WI38 (cell line): ENCODE results near the gene CCDC170.

Experiments
- H3K4me3 ChIP-seq: 2 replicates; pipeline ENCODE4 v1.5.1; 2011; ENCODE audit warnings: low read depth, mild to moderate bottlenecking, control low read depth, low read length
- TF ChIP-seq, protein P1 (sequence below): IDR thresholded peaks from 2 replicates; pipeline ENCODE4 v1.5.1; 2012; ENCODE audit warnings: low read depth, mild to moderate bottlenecking, control low read depth, low read length

CCDC170 gene

DNA sequence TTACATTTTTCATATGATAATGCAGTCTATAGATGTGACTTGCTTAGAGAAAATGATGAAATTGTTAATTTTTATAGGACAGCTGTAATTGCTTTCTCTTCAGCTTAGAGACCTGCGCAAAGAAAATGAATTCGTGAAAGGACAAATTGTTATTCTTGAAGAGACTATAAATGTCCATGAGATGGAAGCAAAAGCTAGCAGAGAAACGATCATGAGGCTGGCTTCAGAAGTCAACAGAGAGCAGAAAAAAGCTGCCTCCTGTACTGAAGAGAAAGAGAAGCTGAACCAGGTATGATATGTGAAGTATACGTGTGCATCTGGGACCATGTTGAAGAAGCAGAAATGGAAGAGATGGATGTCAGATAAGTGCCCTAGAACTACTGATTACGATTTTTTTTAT lies 54.4 kb downstream of the CCDC170 start:
- no peak overlapping the region for H3K4me3 ChIP-seq
- TF ChIP-seq, protein P1, sequence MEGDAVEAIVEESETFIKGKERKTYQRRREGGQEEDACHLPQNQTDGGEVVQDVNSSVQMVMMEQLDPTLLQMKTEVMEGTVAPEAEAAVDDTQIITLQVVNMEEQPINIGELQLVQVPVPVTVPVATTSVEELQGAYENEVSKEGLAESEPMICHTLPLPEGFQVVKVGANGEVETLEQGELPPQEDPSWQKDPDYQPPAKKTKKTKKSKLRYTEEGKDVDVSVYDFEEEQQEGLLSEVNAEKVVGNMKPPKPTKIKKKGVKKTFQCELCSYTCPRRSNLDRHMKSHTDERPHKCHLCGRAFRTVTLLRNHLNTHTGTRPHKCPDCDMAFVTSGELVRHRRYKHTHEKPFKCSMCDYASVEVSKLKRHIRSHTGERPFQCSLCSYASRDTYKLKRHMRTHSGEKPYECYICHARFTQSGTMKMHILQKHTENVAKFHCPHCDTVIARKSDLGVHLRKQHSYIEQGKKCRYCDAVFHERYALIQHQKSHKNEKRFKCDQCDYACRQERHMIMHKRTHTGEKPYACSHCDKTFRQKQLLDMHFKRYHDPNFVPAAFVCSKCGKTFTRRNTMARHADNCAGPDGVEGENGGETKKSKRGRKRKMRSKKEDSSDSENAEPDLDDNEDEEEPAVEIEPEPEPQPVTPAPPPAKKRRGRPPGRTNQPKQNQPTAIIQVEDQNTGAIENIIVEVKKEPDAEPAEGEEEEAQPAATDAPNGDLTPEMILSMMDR = no peak

DNA sequence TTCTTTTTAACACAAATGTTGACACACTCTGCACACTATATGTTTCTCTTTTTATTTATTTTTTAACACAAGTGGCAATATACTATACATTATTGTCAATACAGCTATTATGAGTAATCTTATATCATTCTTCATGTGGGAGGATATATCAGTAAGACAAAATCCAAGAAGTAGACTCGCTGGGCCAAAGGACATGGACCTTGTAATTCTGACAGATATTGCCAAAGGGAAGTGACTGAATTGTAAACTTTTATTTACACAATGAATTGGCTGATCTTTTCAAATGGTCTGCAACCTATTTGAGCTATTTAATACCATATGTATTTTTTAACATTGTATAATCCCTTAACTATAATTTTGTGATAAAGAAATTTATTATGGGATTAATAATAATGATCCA lies 56.0 kb downstream of the CCDC170 start:
- H3K4me3 ChIP-seq = no peak overlapping the region
- TF ChIP-seq, protein P1 = no peak

DNA sequence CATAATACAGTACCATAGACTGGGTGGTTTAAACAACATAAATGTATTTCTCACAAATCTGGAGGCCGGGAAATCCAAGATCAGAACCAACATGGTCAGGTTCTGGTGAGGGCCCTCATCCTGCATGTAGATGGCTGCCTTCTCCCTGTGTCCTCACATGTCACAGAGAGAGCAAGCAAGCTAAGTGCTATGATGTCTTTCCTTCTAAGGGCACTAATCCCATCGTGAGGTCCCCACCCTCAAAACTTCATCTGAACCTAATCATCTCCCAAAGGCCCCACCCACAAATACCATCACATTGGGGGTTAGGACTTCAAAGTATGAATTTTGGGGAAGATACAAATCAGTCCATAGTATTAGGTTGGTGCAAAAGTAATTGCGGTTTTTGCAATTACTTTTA lies 56.8 kb downstream of the CCDC170 start:
- H3K4me3 ChIP-seq = no peak overlapping the region
- TF ChIP-seq, protein P1 = no peak

DNA sequence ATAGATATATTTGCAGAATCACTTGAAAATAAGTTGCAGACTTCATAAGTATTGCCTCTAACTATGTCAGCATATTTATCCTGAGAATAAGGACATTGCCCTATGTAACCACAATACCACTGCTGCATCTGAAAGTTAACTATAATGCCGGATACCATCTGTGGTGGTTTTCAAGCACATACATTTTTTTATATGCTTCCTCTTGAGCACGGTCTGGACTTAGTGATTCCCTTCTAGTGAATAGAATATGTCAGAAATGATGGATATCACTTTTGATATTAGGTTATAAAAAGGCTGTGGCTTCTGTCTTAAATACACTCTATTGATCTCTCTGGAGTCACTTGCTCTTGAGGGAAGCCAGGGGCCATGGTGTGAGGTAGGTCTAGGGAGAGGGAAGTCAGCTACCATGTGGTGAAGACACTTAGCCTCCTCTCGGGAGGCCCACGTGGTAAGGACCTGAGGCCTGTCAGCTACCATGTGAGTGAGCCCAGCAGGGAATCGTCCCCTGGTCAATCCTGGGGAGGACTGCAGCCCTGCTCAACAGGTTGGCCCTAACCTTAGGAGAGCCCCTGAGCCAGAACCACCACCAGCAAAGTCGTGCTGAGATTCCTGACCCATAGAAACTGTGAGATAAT lies 57.5 kb downstream of the CCDC170 start:
- H3K4me3 ChIP-seq = no peak overlapping the region
- TF ChIP-seq, protein P1 = no peak

DNA sequence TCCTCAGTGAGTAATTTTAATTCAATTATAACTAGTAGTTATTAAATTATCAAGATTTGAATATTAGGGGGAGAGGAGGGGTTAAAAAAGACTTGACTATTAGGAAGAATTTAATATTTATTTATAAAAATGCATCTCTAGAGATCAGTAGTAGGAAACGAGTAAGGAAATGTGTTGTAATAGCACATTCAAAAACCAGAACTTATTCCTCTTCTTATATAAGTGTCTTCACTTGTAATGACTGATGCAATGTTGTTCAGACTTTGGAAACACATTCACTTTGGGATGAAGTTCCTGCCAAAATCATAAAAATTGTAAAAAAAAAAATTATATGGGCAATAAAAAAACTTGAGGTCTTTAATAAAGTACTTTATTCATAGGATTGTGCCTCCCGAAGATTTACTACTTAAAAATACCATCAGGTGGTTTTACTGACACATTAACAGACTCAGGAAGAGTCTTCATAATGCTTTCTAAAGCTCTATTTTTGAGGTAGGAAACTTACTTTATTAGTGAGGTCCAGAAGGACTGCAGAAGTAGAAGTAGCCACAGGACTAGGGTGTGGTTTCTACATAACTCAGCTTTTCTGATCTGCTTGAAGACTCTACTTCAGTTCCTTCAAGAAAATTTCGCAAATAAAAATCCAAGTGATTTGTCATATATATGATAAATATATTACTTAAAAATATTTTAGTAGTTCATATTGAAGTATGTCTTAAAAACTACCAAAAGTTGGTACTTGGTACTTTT lies 59.8 kb downstream of the CCDC170 start:
- TF ChIP-seq, protein P1 = no peak
- H3K4me3 ChIP-seq = no peak overlapping the region

DNA sequence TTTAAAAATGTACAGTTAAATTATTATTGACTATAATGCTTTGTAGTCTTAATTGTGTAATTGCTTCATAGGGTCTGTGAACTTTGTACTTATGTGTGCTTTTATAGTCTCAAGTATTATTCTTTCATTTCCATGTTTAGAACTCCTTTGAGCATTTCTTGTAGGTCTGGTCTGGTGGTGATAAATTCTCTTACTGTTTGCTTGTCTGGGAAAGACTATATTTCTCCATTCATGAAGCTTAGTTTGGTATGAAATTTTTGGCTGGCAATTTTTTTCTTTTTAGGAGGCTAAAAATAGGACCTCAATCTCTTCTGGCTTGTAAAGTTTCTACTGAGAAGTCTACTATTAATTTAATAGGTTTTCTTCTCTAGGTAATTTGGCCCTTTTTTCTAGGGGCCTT lies 67.4 kb downstream of the CCDC170 start:
- H3K4me3 ChIP-seq = no peak overlapping the region
- TF ChIP-seq, protein P1 = no peak

DNA sequence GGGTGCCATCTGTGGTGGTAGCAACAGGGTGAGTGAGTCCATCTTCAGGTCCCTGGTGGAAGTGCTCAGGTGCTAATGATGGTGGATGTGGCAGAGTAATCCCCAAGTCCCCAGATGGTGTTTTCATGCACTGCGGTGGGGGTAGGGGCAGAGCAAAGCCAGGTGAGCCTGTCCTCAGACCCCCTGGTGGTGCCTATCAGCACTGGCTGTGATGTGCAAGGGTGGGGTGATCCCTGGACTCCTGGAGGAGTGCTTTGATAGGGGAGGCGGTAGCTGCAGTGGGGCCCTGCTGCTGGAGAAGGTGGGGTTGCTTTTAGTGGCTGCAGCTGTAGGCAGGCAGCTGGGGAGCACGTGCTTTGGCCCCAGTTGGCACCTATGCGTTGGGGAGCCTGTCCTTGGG lies 70.8 kb downstream of the CCDC170 start:
- TF ChIP-seq, protein P1 = no peak
- no peak overlapping the region for H3K4me3 ChIP-seq
